ENCODE data around the gene KCNJ2.

KCNJ2 gene

GRCh38 chr17:70158180-70158579 is 11.2 kb upstream of the KCNJ2 start:
- no peak overlapping the region for H3K27ac ChIP-seq
- H3K4me2 ChIP-seq, result no peak overlapping the region
- no peaks in the 10 kb centered on the region for H3K4me1 ChIP-seq
- H3K9ac ChIP-seq, result no peak overlapping the region
- no peak overlapping the region for H3K4me3 ChIP-seq
- H3K36me3 ChIP-seq, result no peaks in the 10 kb centered on the region
- TF ChIP-seq Cebpa-rat (IDR thresholded peaks at IDR 0.05), result no peak
- no peaks in the 10 kb centered on the region for H3K9me3 ChIP-seq
- no peaks in the 10 kb centered on the region for H3K27me3 ChIP-seq
- no peaks in the 10 kb centered on the region for H4K20me1 ChIP-seq

GRCh38 chr17:70158591-70158990 is 10.7 kb upstream of the KCNJ2 start:
- no peak overlapping the region for H3K9ac ChIP-seq
- no peak overlapping the region for H3K4me2 ChIP-seq
- no peak overlapping the region for H3K4me3 ChIP-seq
- TF ChIP-seq Cebpa-rat (IDR thresholded peaks at IDR 0.05), result no peak
- no peaks in the 10 kb centered on the region for H3K9me3 ChIP-seq
- no peaks in the 10 kb centered on the region for H4K20me1 ChIP-seq
- H3K27ac ChIP-seq, result no peak overlapping the region
- no peaks in the 10 kb centered on the region for H3K36me3 ChIP-seq
- no peaks in the 10 kb centered on the region for H3K4me1 ChIP-seq
- no peaks in the 10 kb centered on the region for H3K27me3 ChIP-seq

GRCh38 chr17:70159980-70160379 is 9.4 kb upstream of the KCNJ2 start:
- H3K4me1 ChIP-seq, result no peaks in the 10 kb centered on the region

GRCh38 chr17:70161519-70161918 is 7.8 kb upstream of the KCNJ2 start:
- Histone ChIP-seq H3K4me2 (no peak overlapping the region), H3K4me1 (peaks cover 5% of the 10 kb centered on the region), H3K9me3 (no peaks in the 10 kb centered on the region), H4K20me1 (no peaks in the 10 kb centered on the region), H3K9ac (no peak overlapping the region), H3K4me3 (no peak overlapping the region), H3K27me3 (no peaks in the 10 kb centered on the region), H3K27ac (no peak overlapping the region), H3K36me3 (no peaks in the 10 kb centered on the region)
- TF ChIP-seq Cebpa-rat (IDR thresholded peaks at IDR 0.05), result no peak

More at GRCh38 chr17:70159980-70160379, 9.4 kb upstream of the KCNJ2 start:
- Histone ChIP-seq H4K20me1 (no peaks in the 10 kb centered on the region), H3K9ac (no peak overlapping the region), H3K4me3 (no peak overlapping the region), H3K9me3 (no peaks in the 10 kb centered on the region), H3K27ac (no peak overlapping the region), H3K4me2 (no peak overlapping the region), H3K27me3 (no peaks in the 10 kb centered on the region), H3K36me3 (no peaks in the 10 kb centered on the region)
- TF ChIP-seq Cebpa-rat (IDR thresholded peaks at IDR 0.05), result no peak

GRCh38 chr17:70165383-70165782 is 3.9 kb upstream of the KCNJ2 start:
- peaks cover 19% of the 10 kb centered on the region for H3K4me1 ChIP-seq
- no peaks in the 10 kb centered on the region for H3K27me3 ChIP-seq
- no peak overlapping the region for H3K9ac ChIP-seq
- H3K9me3 ChIP-seq, result no peaks in the 10 kb centered on the region
- no peaks in the 10 kb centered on the region for H3K36me3 ChIP-seq
- H4K20me1 ChIP-seq, result no peaks in the 10 kb centered on the region
- no peak overlapping the region for H3K27ac ChIP-seq
- H3K4me2 ChIP-seq, result no peak overlapping the region; the same call in 1 of the 2 replicates
- TF ChIP-seq Cebpa-rat (IDR thresholded peaks at IDR 0.05), result no peak
- H3K4me3 ChIP-seq, result no peak overlapping the region

GRCh38 chr17:70166615-70167014 is 2.7 kb upstream of the KCNJ2 start:
- no peaks in the 10 kb centered on the region for H3K27me3 ChIP-seq
- H3K36me3 ChIP-seq, result no peaks in the 10 kb centered on the region
- H4K20me1 ChIP-seq, result no peaks in the 10 kb centered on the region
- TF ChIP-seq Cebpa-rat (IDR thresholded peaks at IDR 0.05), result no peak
- peaks cover 23% of the 10 kb centered on the region for H3K4me1 ChIP-seq
- no peak overlapping the region for H3K4me3 ChIP-seq
- H3K27ac ChIP-seq, result no peak overlapping the region
- H3K4me2 ChIP-seq, result peak overlapping the region; percentile 76
- H3K9me3 ChIP-seq, result no peaks in the 10 kb centered on the region
- H3K9ac ChIP-seq, result no peak overlapping the region

GRCh38 chr17:70168044-70168976 is 1.0 kb upstream of the KCNJ2 start:
- H3K4me3 ChIP-seq, result peak overlapping the region; percentile 75
- TF ChIP-seq Cebpa-rat (IDR thresholded peaks at IDR 0.05), result no peak
- H4K20me1 ChIP-seq, result peaks cover 16% of the 10 kb centered on the region
- no peaks in the 10 kb centered on the region for H3K27me3 ChIP-seq
- no peaks in the 10 kb centered on the region for H3K9me3 ChIP-seq
- H3K4me2 ChIP-seq, result peak overlapping the region; percentile 76
- H3K36me3 ChIP-seq, result no peaks in the 10 kb centered on the region
- peak overlapping the region; percentile 93 for H3K9ac ChIP-seq
- peak overlapping the region; percentile 97 for H3K27ac ChIP-seq
- peaks cover 40% of the 10 kb centered on the region for H3K4me1 ChIP-seq

- Histone ChIP-seq H3K9me3 (peaks cover 1% of the 10 kb centered on the region; the same call in 1 of the 2 replicates), H3K4me2 (peak overlapping the region; percentile 76), H3K27me3 (no peaks in the 10 kb centered on the region), H3K4me3 (peak overlapping the region; percentile 75), H3K36me3 (peaks cover 14% of the 10 kb centered on the region), H3K4me1 (peaks cover 51% of the 10 kb centered on the region), H4K20me1 (peaks cover 32% of the 10 kb centered on the region), H3K27ac (peak overlapping the region; percentile 97), H3K9ac (peak overlapping the region; percentile 93)
- no peak; the same call in 1 of the 2 replicates for TF ChIP-seq Cebpa-rat (IDR thresholded peaks at IDR 0.05)
Observed at GRCh38 chr17:70169709-70170597, 621 bp downstream of the KCNJ2 start.

- Histone ChIP-seq H3K27ac (peak overlapping the region; percentile 97; the same call in 1 of the 2 replicates), H3K4me3 (peak overlapping the region; percentile 75), H3K27me3 (no peaks in the 10 kb centered on the region), H3K9me3 (peaks cover 8% of the 10 kb centered on the region; the same call in 1 of the 2 replicates), H3K4me1 (peaks cover 60% of the 10 kb centered on the region), H3K4me2 (peak overlapping the region; percentile 76), H3K36me3 (peaks cover 26% of the 10 kb centered on the region), H3K9ac (peak overlapping the region; percentile 93), H4K20me1 (peaks cover 44% of the 10 kb centered on the region)
- TF ChIP-seq Cebpa-rat (IDR thresholded peaks at IDR 0.05), result no peak
Observed at GRCh38 chr17:70171159-70171558, 1.8 kb downstream of the KCNJ2 start.
